Adrenal gland (tissue), 12 donors: ENCODE measurements around the gene MDM2. TPM values are rescaled to one million over a fixed set of nuclear protein-coding genes. Genes with fewer than 3 reads are reported as not detected.

Source experiments
- DNase-seq, 7 donors: peaks; one replicate each; pipeline ENCODE4 v3.0.0-alpha.2; 2019 to 2020
- H3K27ac ChIP-seq, 5 donors: fragments of 200-600 bp; sonication (generic) in 4 of 5; 1 replicate in 3 of 5; 2 replicates in 2 of 5; pipeline versions ENCODE4 v1.5.1 to v1.8.0; 2016 to 2020; ENCODE audit warnings: mild to moderate bottlenecking in 1 of 5
- H3K27me3 ChIP-seq: fragments of 200-600 bp; 2 replicates; pipeline ENCODE4 v1.8.0; 2021
- H3K36me3 ChIP-seq, 2 donors: fragments of 200-600 bp; replicated peaks in 1 of 2; 1 replicate in 1 of 2; 2 replicates in 1 of 2; pipeline versions ENCODE4 v1.5.1 to v1.8.0; 2018 to 2022
- H3K4me1 ChIP-seq, 2 donors: fragments of 200-600 bp; replicated peaks in 1 of 2; 1 replicate in 1 of 2; 2 replicates in 1 of 2; pipeline versions ENCODE4 v1.5.1 to v1.8.0; 2018 to 2021
- H3K4me3 ChIP-seq, 4 donors: fragments of 200-600 bp; sonication (generic) in 3 of 4; one replicate each; pipeline ENCODE4 v1.5.1; 2016 to 2018
- H3K9me3 ChIP-seq, 3 donors: fragments of 200-600 bp; sonication (generic) in 1 of 3; replicated peaks in 1 of 3; 1 replicate in 2 of 3; 2 replicates in 1 of 3; pipeline versions ENCODE4 v1.5.1 to v1.8.0; 2016 to 2021
- CTCF ChIP-seq, 6 experiments: fragments of 450-650 bp in 4 of 6; fragments of 200-600 bp in 2 of 6; sonication (generic) in 1 of 6; IDR thresholded peaks; 1 replicate in 5 of 6; 2 replicates in 1 of 6; pipeline versions ENCODE4 v1.5.1 to v1.8.0; 2016 to 2021; ENCODE audit warnings: antibody characterized with exemption in 6 of 6, mild to moderate bottlenecking in 2 of 6, moderate library complexity in 1 of 6
- POLR2A ChIP-seq, 2 donors: fragments of 450-650 bp; IDR thresholded peaks; one replicate each; pipeline ENCODE4 v1.6.1; 2017; ENCODE audit warnings: antibody characterized with exemption in 2 of 2, mild to moderate bottlenecking in 2 of 2, moderate library complexity in 1 of 2
- WGBS, 4 donors: extraction: QIAGEN DNeasy Blood & Tissue Kit in 2 of 4; methylation state at CpG; one replicate each; pipeline versions ENCODE4 v1.1.5 to v1.1.7; 2013 to 2017; 5-methylcytosine and 5-hydroxymethylcytosine counted together
- intact Hi-C, 2 donors: fragments of 100-400 bp; cut with DNase I; formaldehyde crosslinking; loops; one replicate each; pipeline versions ENCODE4 v1.14.1 to v1.15.0; 2022 to 2023
- polyA plus RNA-seq, 3 donors: library from polyadenylated mRNA; stranded (reverse); fragments of 200-250 nt in 2 of 3; fragments of 350-450 nt in 1 of 3; fragmentation: Illumina TruSeq in 1 of 3; extraction: RNeasy Lipid Tissue Mini Kit (QIAGEN cat#74804) in 1 of 3; gene quantifications; one replicate each; pipeline ENCODE4 v1.2.3, GENCODE V29; 2013 to 2014
- total RNA-seq, 9 donors: library from RNA; depleted of rRNA in 4 of 9; stranded (reverse); fragments of >200 nt in 4 of 9; fragments of 120-200 nt in 1 of 9; fragmentation: NEBNext Ultra II Directional in 1 of 9; extraction: Animal tissue kit (Norgen Biotek cat#: 25700) in 1 of 9; gene quantifications; one replicate each; pipeline versions ENCODE4 v1.1.0 to v1.2.4, GENCODE V29; 2013 to 2023
- donor health status: healthy with polysubstance abuse.
- donor health status: Bipolar disorder and iron deficiency.
- donor health status: DM: yes; HTN: yes; CAD: no.
- donor health status: DM: no; HTN: no; CAD: no.
- donor health status: DM: no; HTN: no; CAD: no.
- donor health status: DM: yes; HTN: yes; CAD: no.

Gene MDM2
- total and polyA plus RNA-seq, 12 donors, result 44.3 to 241 (median 107) TPM

GRCh38 chr12:68865399-68866164 lies 57.6 kb downstream of the MDM2 start:
- no peak overlapping the region for H3K4me3 ChIP-seq
- H3K27me3 ChIP-seq, result no peaks in the 10 kb centered on the region
- H3K9me3 ChIP-seq, result no peaks in the 10 kb centered on the region
- no peak for TF ChIP-seq CTCF (IDR thresholded peaks at IDR 0.05)
- TF ChIP-seq POLR2A (IDR thresholded peaks at IDR 0.05), result no peak
- no peaks in the 10 kb centered on the region for H3K36me3 ChIP-seq
- DNase-seq, result no peak
- H3K27ac ChIP-seq, result no peak overlapping the region
- no peaks in the 10 kb centered on the region for H3K4me1 ChIP-seq
- intact Hi-C loops, result loop anchor here in 1 of 2 donors (10.0 kb wide), 2 partner anchors 199 to 289 kb away; no protein-coding TSS in a partner anchor
- 76 to 86% (median 80%) methylated on average over 9 of the region's 9 CpGs for WGBS, 4 donors

DNA sequence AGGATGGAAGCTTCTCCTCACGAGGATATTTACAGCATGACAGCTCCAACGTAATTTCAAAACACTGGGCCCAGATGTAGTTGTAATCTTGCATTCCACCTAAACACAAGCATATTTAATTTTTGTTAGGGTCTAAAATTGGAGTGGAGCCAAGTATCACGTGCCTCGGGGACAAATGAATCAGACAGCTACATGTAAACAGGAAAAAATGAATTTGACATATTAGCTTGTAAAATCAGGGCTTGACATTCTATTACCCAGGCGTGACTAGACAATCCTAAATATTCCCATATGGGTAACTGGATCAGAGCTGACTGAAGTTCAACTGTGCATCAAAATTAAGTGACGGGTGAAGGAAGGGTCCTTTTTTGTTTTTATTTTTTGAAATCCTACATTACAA lies 59.0 kb downstream of the MDM2 start:
- no peaks in the 10 kb centered on the region for H3K36me3 ChIP-seq
- no peak for DNase-seq
- no peaks in the 10 kb centered on the region for H3K27me3 ChIP-seq
- TF ChIP-seq POLR2A (IDR thresholded peaks at IDR 0.05) (no peak), CTCF (IDR thresholded peaks at IDR 0.05) (no peak)
- intact Hi-C loops, result loop anchor here in 1 of 2 donors (10.0 kb wide), 2 partner anchors 198 to 288 kb away; no protein-coding TSS in a partner anchor
- no peaks in the 10 kb centered on the region for H3K4me1 ChIP-seq
- H3K9me3 ChIP-seq, result no peaks in the 10 kb centered on the region
- no peak overlapping the region for H3K27ac ChIP-seq
- no peak overlapping the region for H3K4me3 ChIP-seq
- WGBS, 4 donors, result 54 to 63% (median 61%) methylated on average over 6 of the region's 6 CpGs

- no peak for DNase-seq
- Histone ChIP-seq H3K4me3 (no peak overlapping the region), H3K27me3 (no peaks in the 10 kb centered on the region), H3K36me3 (no peaks in the 10 kb centered on the region), H3K4me1 (no peaks in the 10 kb centered on the region), H3K9me3 (no peaks in the 10 kb centered on the region), H3K27ac (no peak overlapping the region)
- intact Hi-C loops, result loop anchor here in 1 of 2 donors (10.0 kb wide), 2 partner anchors 197 to 287 kb away; no protein-coding TSS in a partner anchor
- 87 to 92% (median 89%) methylated on average over 5 of the region's 5 CpGs for WGBS, 4 donors
- no peak for TF ChIP-seq CTCF (IDR thresholded peaks at IDR 0.05)
- no peak for TF ChIP-seq POLR2A (IDR thresholded peaks at IDR 0.05)
These were observed 59.6 kb downstream of the MDM2 start for GRCh38 chr12:68867606-68868005.

GRCh38 chr12:68868043-68868790 lies 60.2 kb downstream of the MDM2 start:
- intact Hi-C loops, result loop anchor here in 1 of 2 donors (10.0 kb wide), 2 partner anchors 197 to 287 kb away; no protein-coding TSS in a partner anchor
- Histone ChIP-seq H3K27me3 (no peaks in the 10 kb centered on the region), H3K36me3 (no peaks in the 10 kb centered on the region), H3K9me3 (no peaks in the 10 kb centered on the region), H3K27ac (no peak overlapping the region), H3K4me3 (no peak overlapping the region), H3K4me1 (no peaks in the 10 kb centered on the region)
- no peak for TF ChIP-seq POLR2A (IDR thresholded peaks at IDR 0.05)
- no peak for TF ChIP-seq CTCF (IDR thresholded peaks at IDR 0.05)
- DNase-seq, result no peak
- WGBS, 4 donors, result 84 to 91% (median 87%) methylated on average over 10 of the region's 10 CpGs
